GM19025 (cell line): ENCODE data around the gene ARHGAP10.

Experiments used
- ATAC-seq: cut with Tn5 transposase; IDR thresholded peaks from one replicate; pipeline ENCODE4 v1.9.1; 2021; ENCODE audit warnings: mild to moderate bottlenecking, low read depth, moderate library complexity; ENCODE audit not compliant: unreplicated experiment

Gene ARHGAP10

GRCh38 chr4:147843162-147843561 lies 111.3 kb downstream of the ARHGAP10 start:
- ATAC-seq = no peak

- ATAC-seq = no peak
These were observed 112.9 kb downstream of the ARHGAP10 start for GRCh38 chr4:147844781-147845180.

- ATAC-seq = peak; percentile 79
These were observed 114.6 kb downstream of the ARHGAP10 start for GRCh38 chr4:147846318-147847155.

- ATAC-seq = no peak
These were observed 116.1 kb downstream of the ARHGAP10 start for GRCh38 chr4:147847751-147848590.

GRCh38 chr4:147848634-147849033 lies 116.7 kb downstream of the ARHGAP10 start:
- no peak for ATAC-seq

GRCh38 chr4:147851135-147851534 lies 119.2 kb downstream of the ARHGAP10 start:
- ATAC-seq = no peak

GRCh38 chr4:147853706-147854105 lies 121.8 kb downstream of the ARHGAP10 start:
- no peak for ATAC-seq

GRCh38 chr4:147854154-147854553 lies 122.3 kb downstream of the ARHGAP10 start:
- no peak for ATAC-seq

GRCh38 chr4:147855571-147856009 lies 123.7 kb downstream of the ARHGAP10 start:
- no peak for ATAC-seq

GRCh38 chr4:147860960-147861359 lies 129.1 kb downstream of the ARHGAP10 start:
- no peak for ATAC-seq

GRCh38 chr4:147862043-147862692 lies 130.3 kb downstream of the ARHGAP10 start:
- ATAC-seq = no peak

- peak; percentile 50 for ATAC-seq
These were observed 131.3 kb downstream of the ARHGAP10 start for GRCh38 chr4:147863111-147863747.

GRCh38 chr4:147863808-147864472 lies 132.1 kb downstream of the ARHGAP10 start:
- ATAC-seq = no peak

GRCh38 chr4:147864607-147865006 lies 132.7 kb downstream of the ARHGAP10 start:
- no peak for ATAC-seq

- ATAC-seq = no peak
These were observed 134.0 kb downstream of the ARHGAP10 start for GRCh38 chr4:147865926-147866325.

- ATAC-seq = peak; percentile 71
These were observed 134.8 kb downstream of the ARHGAP10 start for GRCh38 chr4:147866532-147867271.

GRCh38 chr4:147874109-147874508 lies 142.2 kb downstream of the ARHGAP10 start:
- no peak for ATAC-seq

- ATAC-seq = no peak
These were observed 145.5 kb downstream of the ARHGAP10 start for GRCh38 chr4:147877308-147877771.

GRCh38 chr4:147879676-147880075 lies 147.8 kb downstream of the ARHGAP10 start:
- ATAC-seq = no peak
